ENCODE data around the gene HOMER3.

Gene HOMER3

GRCh38 chr19:18940769-18941627 lies at the start of gene HOMER3:
Gene HOMER3, minus strand, starts transcription at chr19:18941217. Its CDS starts 2,235 bp downstream, at chr19:18938982.
- TF ChIP-seq, protein P1, sequence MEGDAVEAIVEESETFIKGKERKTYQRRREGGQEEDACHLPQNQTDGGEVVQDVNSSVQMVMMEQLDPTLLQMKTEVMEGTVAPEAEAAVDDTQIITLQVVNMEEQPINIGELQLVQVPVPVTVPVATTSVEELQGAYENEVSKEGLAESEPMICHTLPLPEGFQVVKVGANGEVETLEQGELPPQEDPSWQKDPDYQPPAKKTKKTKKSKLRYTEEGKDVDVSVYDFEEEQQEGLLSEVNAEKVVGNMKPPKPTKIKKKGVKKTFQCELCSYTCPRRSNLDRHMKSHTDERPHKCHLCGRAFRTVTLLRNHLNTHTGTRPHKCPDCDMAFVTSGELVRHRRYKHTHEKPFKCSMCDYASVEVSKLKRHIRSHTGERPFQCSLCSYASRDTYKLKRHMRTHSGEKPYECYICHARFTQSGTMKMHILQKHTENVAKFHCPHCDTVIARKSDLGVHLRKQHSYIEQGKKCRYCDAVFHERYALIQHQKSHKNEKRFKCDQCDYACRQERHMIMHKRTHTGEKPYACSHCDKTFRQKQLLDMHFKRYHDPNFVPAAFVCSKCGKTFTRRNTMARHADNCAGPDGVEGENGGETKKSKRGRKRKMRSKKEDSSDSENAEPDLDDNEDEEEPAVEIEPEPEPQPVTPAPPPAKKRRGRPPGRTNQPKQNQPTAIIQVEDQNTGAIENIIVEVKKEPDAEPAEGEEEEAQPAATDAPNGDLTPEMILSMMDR (IDR thresholded peaks at IDR 0.05; ENCODE audit: low read depth, low read length): peak; percentile 34
- peak; percentile 16 for DNase-seq (ENCODE audit: extremely low read depth, low read depth)

GRCh38 chr19:18990128-18990708 lies 49.2 kb upstream of the HOMER3 start:
- TF ChIP-seq, protein P1 (IDR thresholded peaks at IDR 0.05; ENCODE audit: low read depth, low read length): no peak
- DNase-seq (ENCODE audit: extremely low read depth, low read depth): no peak

- DNase-seq (ENCODE audit: extremely low read depth, low read depth): no peak
Measured at GRCh38 chr19:18989316-18989715, 48.3 kb upstream of the HOMER3 start.

GRCh38 chr19:18987456-18987855 lies 46.4 kb upstream of the HOMER3 start:
- TF ChIP-seq, protein P1 (IDR thresholded peaks at IDR 0.05; ENCODE audit: low read depth, low read length): no peak
- no peak for DNase-seq (ENCODE audit: extremely low read depth, low read depth)

More at GRCh38 chr19:18989316-18989715, 48.3 kb upstream of the HOMER3 start:
- TF ChIP-seq, protein P1 (IDR thresholded peaks at IDR 0.05; ENCODE audit: low read depth, low read length): no peak

DNA sequence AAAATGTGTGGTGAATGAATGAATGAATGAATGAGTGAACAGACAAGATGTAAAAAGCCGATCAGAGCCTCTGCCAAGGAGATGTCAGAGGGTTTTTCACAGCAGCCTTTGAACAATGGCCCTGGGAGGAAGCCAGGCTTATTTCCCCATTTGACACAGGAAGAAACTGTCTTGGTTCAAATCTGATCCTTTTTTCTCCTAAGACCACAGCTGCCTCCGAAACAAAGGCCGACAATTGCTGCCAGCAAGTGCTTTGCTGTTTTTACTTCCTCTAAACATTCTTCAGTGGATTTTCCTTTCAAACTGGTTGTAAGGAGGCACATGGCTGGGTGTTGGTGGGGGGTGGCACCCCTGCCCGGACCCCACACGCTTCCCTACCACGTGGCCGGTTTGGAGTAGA lies 44.2 kb upstream of the HOMER3 start:
- TF ChIP-seq, protein P1 (IDR thresholded peaks at IDR 0.05; ENCODE audit: low read depth, low read length): no peak
- no peak for DNase-seq (ENCODE audit: extremely low read depth, low read depth)

- DNase-seq (ENCODE audit: extremely low read depth, low read depth): no peak
- TF ChIP-seq, protein P1 (IDR thresholded peaks at IDR 0.05; ENCODE audit: low read depth, low read length): no peak
Measured at GRCh38 chr19:18984251-18984650, 43.2 kb upstream of the HOMER3 start.

GRCh38 chr19:18982669-18983068 lies 41.7 kb upstream of the HOMER3 start:
- TF ChIP-seq, protein P1 (IDR thresholded peaks at IDR 0.05; ENCODE audit: low read depth, low read length): no peak
- DNase-seq (ENCODE audit: extremely low read depth, low read depth): no peak
